Skin of body (tissue), 2 donors: ENCODE data around the gene GPR108. TPM values are rescaled to one million over a fixed set of nuclear protein-coding genes. Genes with fewer than 3 reads are reported as not detected.

Experiments
- DNase-seq: peaks from one replicate; lab custom pipeline; 2025; lab: John Stamatoyannopoulos, UW
- total RNA-seq: library from RNA; depleted of rRNA; stranded (reverse); fragments of >200 nt; gene quantifications from one replicate; pipeline ENCODE4 v1.2.3, GENCODE V29; 2014

The GPR108 gene
- total RNA-seq, 1 donor from 2014 or later = 19.7 TPM

DNA sequence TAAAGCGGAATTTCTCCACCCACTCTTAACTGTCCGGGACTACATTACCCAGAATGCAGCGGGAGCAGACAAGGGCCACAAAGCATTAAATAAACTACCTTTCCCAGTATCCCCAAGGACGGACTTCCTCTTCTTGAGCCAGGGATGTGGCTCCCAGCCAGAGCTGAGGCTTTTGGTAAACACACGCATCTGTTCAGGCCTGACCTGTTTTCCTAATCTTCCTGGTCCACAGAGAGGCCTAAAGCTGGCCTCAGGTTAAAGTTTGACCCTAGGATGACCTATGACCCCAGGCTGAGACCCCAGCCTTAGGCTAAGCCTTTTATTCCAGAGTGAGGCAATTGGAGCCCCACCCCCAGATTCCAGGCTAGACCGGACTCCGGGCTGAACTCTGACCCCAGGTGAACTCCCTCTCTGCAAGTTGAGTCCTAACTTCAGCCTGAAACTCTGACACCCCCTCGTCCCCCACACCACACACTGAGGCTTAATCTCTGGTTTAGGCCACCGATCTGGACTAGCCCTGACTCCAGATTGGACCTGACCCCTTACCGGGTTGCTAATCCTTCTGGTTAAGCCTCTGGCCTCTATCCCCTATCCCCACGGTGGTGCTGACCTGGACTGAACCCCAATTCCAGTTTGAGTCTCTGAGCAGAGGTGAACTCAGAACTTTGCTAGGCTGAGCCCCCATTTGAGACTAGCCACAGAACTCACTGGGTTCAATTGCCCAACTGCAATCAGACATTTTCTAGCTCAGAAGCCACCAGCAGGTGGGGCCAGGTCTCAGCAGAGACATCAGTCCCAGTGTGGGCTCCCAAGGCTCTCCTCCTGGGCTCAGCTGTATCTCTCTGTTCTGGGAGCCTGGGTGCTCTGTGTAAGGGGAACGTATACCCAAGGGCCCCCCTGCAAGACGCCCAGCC lies 750 bp upstream of the GPR108 start:
- DNase-seq = peak; percentile 74

DNA sequence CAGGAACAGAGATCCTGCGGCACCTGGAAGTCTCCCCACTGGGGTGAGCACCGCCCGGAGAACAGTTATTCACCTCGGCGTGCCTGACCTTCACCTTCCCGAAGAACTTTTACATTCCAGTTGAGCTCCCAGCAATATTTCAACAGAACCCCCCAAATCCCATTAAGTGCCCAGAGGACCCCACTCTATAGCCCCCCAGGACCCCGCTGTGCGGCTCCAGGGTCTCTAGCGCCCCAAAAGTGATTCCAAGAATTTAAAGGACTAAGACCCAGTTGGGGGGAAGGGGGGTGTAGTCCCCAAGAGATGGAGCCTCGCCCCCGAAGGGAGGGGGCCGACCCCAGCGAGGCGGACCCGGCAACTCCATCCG lies 480 bp downstream of the GPR108 start:
- no peak for DNase-seq

DNA sequence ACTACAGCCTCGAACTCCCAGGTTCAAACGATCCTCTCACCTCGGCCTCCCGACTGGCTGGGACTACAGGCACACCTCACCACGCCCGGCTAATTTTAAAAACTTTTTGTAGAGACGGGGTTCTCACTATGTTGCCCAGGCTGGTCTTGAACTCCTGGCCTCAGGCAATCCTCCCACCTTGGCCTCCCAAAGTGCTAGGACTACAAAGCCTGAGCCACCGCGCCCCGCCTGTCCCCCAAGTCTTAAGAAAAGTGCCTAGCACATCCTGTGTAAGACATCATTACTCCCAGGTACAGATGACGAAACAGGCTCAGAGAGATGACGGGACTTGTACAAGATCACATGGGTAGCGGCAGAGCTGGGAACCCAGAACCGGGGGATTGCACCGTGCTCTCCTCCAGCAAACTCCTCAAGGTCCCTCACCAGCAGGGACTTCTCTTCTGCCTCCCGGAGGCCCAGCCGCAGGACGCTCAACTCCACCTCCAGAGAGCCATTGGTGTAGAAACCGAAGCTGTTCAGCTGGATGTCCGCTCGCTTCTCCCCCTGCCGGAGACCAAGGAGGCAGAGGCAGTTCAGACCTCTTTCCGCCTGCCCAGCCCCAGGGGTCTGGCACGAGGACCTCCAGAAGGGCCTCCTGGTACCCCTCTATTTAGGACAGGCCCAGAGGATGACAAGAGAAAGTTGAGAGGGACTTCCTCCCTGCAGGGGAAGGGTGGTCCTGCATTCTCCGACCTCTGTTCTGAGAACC lies 1.0 kb downstream of the GPR108 start:
- DNase-seq = peak; percentile 37

DNA sequence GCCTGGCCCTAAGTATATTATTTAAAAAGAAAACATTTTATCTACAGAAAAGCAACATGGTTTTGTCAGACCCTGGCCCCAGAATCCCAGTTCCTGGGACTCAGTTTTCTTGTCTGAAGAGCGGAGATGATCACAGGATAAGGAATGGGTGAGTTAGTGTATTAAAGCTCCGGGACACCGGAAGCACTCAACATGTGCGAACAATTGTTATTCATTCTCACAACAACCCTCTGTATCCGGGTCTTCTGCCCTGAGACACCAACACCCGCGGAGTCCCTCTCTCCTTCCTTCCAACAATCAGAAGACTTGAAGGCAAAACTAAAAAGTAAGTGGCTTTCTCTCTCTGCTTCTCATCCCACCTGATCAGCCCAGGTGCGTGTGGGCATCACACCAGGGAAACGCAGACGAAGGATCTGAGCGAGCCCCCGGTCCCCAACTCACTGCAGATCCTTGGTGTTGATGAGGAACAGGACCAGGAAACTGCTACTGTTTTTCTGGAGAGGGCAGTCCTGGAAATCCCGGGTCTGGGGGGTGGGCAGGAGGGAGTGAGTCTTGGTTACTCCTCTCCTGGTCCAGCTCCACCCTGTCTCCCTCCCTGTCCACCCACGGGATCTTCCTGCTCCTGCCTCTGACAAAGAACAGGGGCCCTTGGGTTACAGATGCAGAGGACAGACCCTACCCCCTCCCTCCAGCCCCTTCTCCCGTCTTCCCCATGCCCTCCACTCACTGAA lies 2.0 kb downstream of the GPR108 start:
- DNase-seq = no peak

GRCh38 chr19:6734096-6734696 lies 3.2 kb downstream of the GPR108 start:
- DNase-seq = no peak

- no peak for DNase-seq
These were observed 3.9 kb downstream of the GPR108 start for GRCh38 chr19:6733338-6734095.

GRCh38 chr19:6732803-6733337 lies 4.5 kb downstream of the GPR108 start:
- DNase-seq = no peak

- no peak for DNase-seq
These were observed 5.6 kb downstream of the GPR108 start for GRCh38 chr19:6731822-6732221.

GRCh38 chr19:6730941-6731670 lies 6.3 kb downstream of the GPR108 start:
- no peak for DNase-seq

- no peak for DNase-seq
These were observed 7.1 kb downstream of the GPR108 start for GRCh38 chr19:6730153-6730804.

DNA sequence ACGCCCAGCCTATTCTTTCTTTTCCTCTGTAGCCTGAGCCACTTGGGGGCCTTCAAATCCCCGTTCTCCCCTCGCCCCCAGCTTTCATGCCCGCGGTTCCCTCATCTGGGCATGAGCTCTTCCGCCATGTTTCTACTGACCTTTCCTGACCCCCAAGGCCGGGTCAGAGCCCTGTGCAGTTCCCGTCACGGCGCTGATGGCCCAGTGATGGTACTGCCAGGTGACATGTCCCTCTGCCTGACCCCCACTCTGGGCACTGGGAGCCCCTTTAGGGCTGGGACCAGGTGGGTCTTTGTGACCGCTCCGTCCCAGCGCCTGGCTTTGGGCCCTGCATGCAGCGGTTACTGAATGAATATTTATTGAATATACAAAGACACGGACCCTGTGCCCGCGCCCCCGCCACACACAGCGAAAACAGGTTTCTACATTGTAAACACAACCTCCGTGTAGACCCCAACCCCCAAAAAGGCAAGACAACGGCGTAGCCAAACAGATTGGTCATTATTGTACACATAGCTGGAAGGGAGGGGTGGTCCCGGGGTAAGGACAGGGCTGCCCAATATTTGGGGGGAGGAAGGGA lies 7.7 kb downstream of the GPR108 start:
- DNase-seq = no peak

- DNase-seq = no peak
These were observed 9.0 kb downstream of the GPR108 start for GRCh38 chr19:6728346-6728745.

DNA sequence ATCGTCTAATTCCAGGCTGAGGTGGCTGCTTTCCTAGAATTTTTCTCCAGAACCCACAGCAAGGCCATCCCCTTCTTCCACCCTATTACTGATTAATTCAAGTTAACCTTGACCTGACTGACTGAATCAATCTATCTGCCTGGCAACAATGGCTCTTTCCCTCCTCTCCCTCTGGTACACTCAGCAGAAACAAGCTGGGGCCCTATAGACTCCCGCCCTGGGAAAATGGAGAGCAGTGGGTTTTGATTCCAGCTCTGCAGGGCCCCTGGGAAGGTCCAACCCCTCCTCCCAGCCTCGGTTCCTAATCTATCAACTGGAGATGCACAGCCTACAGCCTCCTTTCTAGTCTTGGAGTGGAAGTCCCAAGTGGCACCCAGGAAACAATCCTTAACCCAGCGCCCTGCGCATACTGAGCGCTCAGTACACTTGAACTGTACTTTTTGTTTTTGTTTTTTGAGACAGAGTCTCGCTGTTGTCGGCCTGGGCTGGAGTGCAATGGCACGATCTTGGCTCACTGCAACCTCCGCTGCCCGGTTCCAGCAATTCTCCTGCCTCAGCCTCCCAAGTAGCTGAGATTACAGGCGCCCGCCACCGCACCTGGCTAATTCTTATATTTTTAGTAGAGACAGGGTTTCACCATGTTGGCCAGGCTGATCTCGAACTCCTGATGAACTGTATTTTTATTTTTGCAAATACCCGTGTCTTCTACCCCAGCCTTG lies 11.7 kb downstream of the GPR108 start:
- DNase-seq = no peak

DNA sequence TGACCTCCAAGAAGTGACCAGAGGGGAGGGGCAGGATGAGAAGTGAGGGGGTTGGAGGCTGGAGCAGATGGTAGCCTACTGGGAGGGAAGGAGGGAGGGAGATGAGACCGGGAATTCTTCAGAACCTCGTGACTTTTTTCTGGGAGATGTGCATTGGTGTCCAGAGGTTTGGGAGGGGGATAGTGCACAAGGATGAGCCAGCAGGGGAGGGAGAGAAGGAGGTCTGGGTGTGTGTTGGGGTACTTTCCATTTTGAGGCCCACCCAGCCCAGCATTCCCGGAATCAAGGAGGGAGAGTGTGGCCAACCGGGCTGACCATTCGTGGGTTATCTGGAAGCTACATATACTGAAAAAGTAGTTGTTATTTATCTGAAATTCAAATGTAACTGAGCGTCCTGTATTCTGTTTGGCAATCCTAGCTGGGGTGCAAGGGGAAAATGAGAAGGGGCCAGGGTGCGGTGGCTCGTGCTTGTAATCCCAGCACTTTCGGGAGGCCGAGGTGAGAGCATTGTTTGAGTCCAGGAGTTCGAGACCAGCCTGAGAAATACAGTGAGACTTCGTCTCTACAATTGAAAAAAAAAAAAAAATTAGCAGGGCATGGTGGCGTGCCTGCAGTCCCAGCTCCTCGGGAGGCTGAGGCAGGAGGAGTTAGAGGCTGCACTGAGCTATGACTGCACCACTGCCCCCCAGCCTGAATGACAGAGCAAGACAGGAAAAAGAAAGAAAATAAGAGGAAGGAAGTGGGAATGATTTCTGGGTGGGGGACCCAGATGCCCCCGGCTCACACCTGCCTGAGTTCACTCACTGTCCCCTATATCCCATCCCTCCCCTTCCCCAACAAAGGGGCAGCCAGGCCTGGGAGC lies 12.5 kb downstream of the GPR108 start:
- no peak for DNase-seq

- DNase-seq = no peak
These were observed 13.6 kb downstream of the GPR108 start for GRCh38 chr19:6723738-6724137.

- no peak for DNase-seq
These were observed 14.2 kb downstream of the GPR108 start for GRCh38 chr19:6723108-6723618.

- no peak for DNase-seq
These were observed 15.6 kb downstream of the GPR108 start for GRCh38 chr19:6721773-6722172.
